CD4-positive, alpha-beta T cell treated with Interleukin-6 at 100 ng/mL for 8 hours (primary cell): Measurements from ENCODE around the gene SERPINA1.
"Not testable (repeated sequence)": the region's sequence is repeated elsewhere in the genome, so short reads cannot be mapped to it uniquely, and the experiment has no call there.

Experiments
- DNase-seq: peaks from one replicate; pipeline ENCODE4 v3.0.0-alpha.2; 2020; ENCODE audit warnings: mixed read lengths, low spot score

SERPINA1 gene

DNA sequence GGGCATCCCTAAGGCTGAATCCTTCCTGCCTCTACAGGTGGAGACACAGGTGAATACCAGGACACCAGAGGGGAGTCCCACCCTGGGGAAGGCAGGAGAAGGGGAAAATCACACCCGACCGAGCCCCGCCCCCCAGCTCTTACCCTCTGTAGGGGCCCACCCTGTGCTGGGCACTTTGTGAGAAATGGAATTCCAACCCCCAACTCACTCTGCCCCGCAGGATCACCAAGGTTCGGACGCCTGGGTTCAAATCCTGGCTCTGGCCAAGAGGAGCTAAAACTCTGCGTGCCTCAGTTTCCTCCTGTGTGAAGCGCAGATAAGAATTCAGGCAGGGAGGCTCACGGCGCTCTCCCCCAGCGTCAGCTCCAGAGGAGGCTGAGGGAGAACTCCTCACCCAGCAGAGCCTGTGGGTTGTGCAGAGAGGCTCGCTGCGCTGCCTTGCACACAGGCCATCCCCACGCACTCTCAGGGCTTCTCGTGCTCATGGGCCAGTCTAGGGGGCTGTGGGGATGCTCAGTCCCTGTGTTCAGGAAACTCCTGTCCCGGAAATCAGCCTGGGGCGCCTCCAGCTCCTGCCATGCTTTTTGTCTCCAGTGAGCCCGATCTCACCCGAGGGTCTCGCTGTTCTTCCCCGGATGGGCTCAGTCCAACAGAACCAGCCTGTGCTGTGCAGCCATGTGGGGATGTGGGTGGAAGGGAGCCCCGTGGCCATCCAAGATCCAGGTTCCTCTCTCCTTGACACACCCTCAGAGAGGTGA lies 18.5 kb downstream of the SERPINA1 start:
- not testable (repeated sequence) for DNase-seq

GRCh38 chr14:94368956-94369355 lies 19.4 kb downstream of the SERPINA1 start:
- DNase-seq: no peak

GRCh38 chr14:94368243-94368590 lies 20.2 kb downstream of the SERPINA1 start:
- DNase-seq: no peak

DNA sequence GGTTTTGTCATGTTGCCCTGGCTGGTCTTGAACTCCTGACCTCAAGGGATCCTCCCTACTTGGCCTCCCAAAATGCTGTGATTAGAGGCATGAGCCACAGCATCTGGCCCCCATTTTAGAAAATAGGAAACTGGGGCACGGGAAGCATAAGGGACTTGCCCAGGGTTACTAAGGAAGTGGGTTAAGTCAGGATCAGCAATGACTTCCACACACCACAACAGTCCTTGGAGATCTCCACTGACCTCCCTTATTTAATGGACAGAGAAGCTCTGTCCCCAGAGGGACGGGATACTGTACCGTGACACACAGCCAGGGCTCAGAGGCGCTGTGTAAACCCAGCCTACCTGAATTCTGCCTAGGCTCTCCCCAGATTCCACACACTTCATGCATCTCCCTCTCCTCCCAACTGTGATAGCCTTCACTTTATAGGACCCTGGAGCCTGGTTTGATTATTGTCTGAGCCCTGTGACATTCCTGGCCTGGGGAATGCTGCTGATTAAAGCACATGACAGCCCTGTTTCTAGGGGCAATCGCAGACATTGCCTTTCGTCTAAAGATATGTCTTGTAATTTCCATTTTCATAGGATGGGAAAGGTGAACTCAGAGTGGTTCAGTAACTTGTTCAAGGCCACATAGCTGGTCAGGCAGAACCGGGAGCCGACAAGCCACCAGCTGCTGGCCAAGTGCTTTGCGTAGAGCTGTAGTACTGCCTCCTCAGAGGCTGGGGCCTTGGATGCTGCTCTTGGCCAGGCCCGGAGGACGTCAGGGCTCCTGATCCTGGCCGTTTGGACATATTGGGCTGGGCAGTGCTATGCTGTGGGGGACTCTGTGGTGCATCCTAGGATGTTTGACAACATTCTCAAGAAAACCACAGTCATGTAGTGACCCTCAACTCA lies 20.8 kb downstream of the SERPINA1 start:
- DNase-seq: no peak

- no peak for DNase-seq
Measured at GRCh38 chr14:94366146-94366915, 22.1 kb downstream of the SERPINA1 start, which contains the start of gene SERPINA2. SERPINA2 (minus strand) TSS chr14:94366698.

- no peak for DNase-seq
Measured at GRCh38 chr14:94365624-94366023, 22.8 kb downstream of the SERPINA1 start.

DNA sequence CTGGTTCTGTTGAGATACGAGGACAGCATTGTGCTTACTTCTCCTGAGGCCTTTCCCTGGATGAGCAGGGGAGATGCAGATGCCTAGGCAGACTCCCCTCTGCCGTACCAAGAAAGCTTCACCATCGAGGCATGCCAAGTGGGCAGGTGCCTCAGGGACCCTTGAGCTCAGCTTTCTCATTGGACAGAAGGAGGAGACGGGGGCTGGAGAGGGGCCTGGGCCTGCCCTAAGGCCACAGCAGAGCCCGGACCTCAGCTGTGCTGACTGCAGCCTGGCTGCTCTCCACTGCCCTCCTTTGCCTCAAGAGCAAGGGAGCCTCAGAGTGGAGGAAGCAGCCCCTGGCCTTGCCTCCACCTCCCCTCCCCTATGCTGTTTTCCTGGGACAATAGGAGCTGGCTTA lies 23.4 kb downstream of the SERPINA1 start:
- DNase-seq: no peak

DNA sequence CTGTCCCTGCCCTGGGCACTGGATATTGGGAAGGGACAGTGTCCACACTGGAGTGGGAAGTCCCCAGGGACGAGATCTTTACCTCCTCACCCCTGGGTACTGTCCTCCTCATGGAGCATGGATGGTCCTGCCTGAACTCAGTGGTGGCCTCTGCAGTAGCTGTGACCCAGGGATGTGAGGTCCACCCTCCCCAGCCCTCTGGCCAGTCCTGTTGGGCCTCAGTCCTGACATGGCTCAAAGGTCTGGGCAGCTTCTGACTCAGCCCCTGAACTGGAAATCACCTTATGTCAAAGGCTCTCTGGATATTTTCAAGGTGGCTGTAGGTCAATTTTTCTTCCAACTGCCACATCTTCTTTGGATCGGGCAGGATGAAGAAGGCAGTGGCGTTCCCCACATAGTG lies 24.4 kb downstream of the SERPINA1 start:
- no peak for DNase-seq

DNA sequence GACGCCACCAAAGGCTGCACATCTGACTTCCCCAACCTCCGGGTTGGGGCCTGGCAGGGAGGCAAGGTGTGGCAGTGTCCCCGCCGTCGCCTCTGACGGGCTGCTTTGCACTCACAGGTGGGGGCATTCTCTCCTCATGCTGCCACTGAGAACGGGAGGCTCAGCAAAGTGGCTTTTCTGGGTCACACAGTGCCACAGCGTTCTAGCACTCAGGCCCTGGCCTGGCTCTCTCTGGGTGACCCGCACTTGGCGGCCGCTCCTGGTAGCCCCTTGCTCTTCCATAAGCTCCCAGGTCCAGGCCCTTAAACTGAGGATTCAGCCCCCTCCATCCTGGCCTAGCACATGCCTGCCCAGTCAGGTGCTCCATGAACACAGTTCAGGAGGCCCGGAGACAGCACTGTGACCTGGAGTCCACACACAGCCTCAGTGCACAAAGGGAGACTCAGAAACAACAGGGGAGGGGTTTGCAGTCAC lies 25.2 kb downstream of the SERPINA1 start:
- DNase-seq: no peak

DNA sequence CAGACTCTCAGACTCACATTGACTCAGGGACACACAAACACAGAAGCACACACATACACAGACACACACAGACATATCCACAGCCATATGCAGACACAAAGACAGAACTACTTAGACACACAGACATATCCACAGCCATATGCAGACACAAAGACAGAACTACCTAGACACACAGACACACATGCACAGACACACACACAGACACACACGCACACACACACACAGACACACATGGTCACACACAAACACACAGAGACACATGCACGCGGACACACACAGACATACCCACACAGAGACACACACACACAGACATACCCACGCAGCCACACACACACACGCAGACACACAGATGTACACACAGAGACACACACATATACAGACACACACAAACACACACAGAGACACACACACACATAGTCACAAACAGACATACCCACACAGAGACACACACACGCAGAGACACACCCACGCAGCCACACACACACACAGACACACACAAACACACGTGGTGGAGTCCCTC lies 25.7 kb downstream of the SERPINA1 start:
- no peak for DNase-seq

DNA sequence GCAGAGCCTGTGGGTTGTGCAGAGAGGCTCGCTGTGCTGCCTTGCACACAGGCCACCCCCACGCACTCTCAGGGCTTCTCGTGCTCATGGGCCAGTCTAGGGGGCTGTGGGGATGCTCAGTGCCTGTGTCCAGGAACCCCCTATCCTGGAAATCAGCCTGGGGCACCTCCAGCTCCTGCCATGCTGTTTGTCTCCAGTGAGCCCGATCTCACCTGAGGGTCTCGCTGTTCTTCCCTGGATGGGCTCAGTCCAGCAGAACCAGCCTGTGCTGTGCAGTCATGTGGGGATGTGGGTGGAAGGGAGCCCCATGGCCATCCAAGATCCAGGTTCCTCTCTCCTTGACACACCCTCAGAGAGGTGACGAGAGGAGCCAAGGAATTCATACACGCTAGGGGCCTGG lies 26.7 kb downstream of the SERPINA1 start:
- no peak for DNase-seq

- no peak for DNase-seq
Measured at GRCh38 chr14:94360945-94361565, 27.3 kb downstream of the SERPINA1 start.

- no peak for DNase-seq
Measured at GRCh38 chr14:94357166-94357565, 31.2 kb downstream of the SERPINA1 start.

GRCh38 chr14:94356379-94357056 lies 31.9 kb downstream of the SERPINA1 start:
- DNase-seq: no peak

- no peak for DNase-seq
Measured at GRCh38 chr14:94355191-94355794, 33.1 kb downstream of the SERPINA1 start.

DNA sequence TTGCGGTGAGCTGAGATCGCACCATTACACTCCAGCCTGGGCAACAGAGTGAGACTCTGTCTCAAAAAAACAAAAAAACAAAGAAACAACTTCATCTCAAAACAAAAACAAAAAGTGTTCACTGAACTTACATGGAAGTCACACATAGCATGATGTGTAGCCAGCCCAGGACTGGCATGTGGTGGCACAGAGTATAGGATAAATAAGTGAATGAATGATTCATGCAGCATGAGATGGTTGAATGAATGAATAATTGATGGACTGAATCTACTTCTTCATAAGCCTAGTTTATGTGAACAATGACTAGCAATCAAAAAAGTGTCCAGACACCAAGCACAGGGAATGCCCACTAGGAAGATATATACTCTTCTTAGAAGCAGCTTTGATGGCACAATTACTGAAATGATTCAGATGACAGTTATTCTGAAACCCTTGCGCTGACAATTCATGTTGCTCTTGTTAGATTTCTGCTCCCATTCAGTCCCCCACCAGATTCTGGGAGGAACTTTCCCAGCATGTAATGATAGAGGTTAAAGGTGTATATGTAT lies 33.7 kb downstream of the SERPINA1 start:
- DNase-seq: no peak

DNA sequence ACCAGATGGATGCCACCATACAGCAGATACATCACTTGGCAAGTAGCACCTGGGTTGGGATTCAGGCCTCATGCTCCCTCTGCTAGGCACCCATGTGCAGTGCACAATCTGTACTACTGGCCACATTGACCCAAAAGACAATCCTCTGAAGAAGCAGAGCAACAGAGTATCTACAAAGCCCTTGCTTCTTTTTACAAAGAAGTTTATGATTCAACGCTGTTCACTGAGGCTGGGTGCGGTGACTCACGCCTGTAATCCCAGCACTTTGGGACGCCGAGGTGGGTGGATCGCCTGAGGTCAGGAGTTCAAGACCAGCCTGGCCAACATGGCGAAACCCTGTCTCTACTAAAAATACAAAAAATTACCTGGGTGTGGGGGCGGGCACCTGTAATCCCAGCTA lies 34.2 kb downstream of the SERPINA1 start:
- not testable (repeated sequence) for DNase-seq

DNA sequence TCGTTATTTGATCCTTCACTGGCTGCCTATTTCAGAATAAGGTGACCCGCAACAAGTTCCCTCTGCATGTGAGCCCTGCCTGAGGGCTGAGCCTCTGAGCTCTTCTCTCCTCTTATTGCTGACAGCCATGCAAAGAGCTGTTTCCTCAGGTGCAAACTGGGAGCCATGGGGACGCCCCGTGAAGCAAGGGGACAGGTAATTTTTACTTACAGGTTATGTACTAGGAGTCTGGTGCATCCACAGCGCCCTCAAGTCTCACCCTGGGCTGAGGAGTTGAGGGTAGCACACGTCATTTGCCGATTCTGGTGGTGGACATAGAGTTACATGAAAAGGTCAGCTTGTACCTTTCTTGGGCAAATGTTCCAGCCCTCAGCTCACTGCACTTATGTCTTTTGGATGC lies 39.1 kb downstream of the SERPINA1 start:
- no peak for DNase-seq

GRCh38 chr14:94348836-94349235 lies 39.6 kb downstream of the SERPINA1 start:
- no peak for DNase-seq

- DNase-seq: no peak
Measured at GRCh38 chr14:94346841-94347240, 41.6 kb downstream of the SERPINA1 start.
